ENCODE measurements around the gene OCA2. TPM values are rescaled to one million over a fixed set of nuclear protein-coding genes. Genes with fewer than 3 reads are reported as not detected.

OCA2 gene
- total RNA-seq, 6 experiments from 2014 or later: 0.07 to 0.13 (median 0.12) TPM; not detected in 3

GRCh38 chr15:28024889-28025250 is 74.2 kb downstream of the OCA2 start:
- Histone ChIP-seq H3K27ac (no peak overlapping the region), H3K4me1 (no peaks in the 10 kb centered on the region), H3K9me3 (no peaks in the 10 kb centered on the region), H3K27me3 (no peaks in the 10 kb centered on the region), H3K4me3 (no peak overlapping the region), H3K36me3 (no peaks in the 10 kb centered on the region)
- WGBS (ENCODE audit: insufficient coverage, low coverage, low lambda C conversion rate, missing lambda C conversion rate): 83% methylated on average over 1 of the region's 1 CpG
- TF ChIP-seq POLR2A (IDR thresholded peaks at IDR 0.05) (no peak), CTCF (IDR thresholded peaks at IDR 0.05) (no peak)
- intact Hi-C loops (cut with DNase I): no loop called here
- no peak for DNase-seq
- ATAC-seq: no peak

GRCh38 chr15:28023933-28024888 is 74.9 kb downstream of the OCA2 start:
- no peaks in the 10 kb centered on the region for H3K36me3 ChIP-seq
- no peaks in the 10 kb centered on the region for H3K27me3 ChIP-seq
- H3K4me3 ChIP-seq: no peak overlapping the region
- no peaks in the 10 kb centered on the region for H3K4me1 ChIP-seq
- WGBS (ENCODE audit: insufficient coverage, low coverage, low lambda C conversion rate, missing lambda C conversion rate): 68% methylated on average over 3 of the region's 19 CpGs
- no peak overlapping the region for H3K27ac ChIP-seq
- no peaks in the 10 kb centered on the region for H3K9me3 ChIP-seq
- intact Hi-C loops (cut with DNase I): no loop called here
- DNase-seq: no peak
- no peak for TF ChIP-seq POLR2A (IDR thresholded peaks at IDR 0.05)
- TF ChIP-seq CTCF (IDR thresholded peaks at IDR 0.05): no peak
- no peak for ATAC-seq

GRCh38 chr15:28023422-28023821 is 75.7 kb downstream of the OCA2 start:
- TF ChIP-seq CTCF (IDR thresholded peaks at IDR 0.05) (no peak), POLR2A (IDR thresholded peaks at IDR 0.05) (no peak)
- no peak overlapping the region for H3K4me3 ChIP-seq
- no peaks in the 10 kb centered on the region for H3K27me3 ChIP-seq
- WGBS (ENCODE audit: insufficient coverage, low coverage, low lambda C conversion rate, missing lambda C conversion rate): 100% methylated on average over 1 of the region's 8 CpGs
- intact Hi-C loops (cut with DNase I): no loop called here
- H3K9me3 ChIP-seq: no peaks in the 10 kb centered on the region
- DNase-seq (no peak), ATAC-seq (no peak)
- H3K4me1 ChIP-seq: no peaks in the 10 kb centered on the region
- H3K27ac ChIP-seq: no peak overlapping the region
- H3K36me3 ChIP-seq: no peaks in the 10 kb centered on the region

- no peak overlapping the region for H3K4me3 ChIP-seq
- no peak for TF ChIP-seq CTCF (IDR thresholded peaks at IDR 0.05)
- intact Hi-C loops (cut with DNase I): no loop called here
- no peak for ATAC-seq
- H3K27me3 ChIP-seq: no peaks in the 10 kb centered on the region
- no peak for DNase-seq
- H3K36me3 ChIP-seq: no peaks in the 10 kb centered on the region
- H3K9me3 ChIP-seq: no peaks in the 10 kb centered on the region
- no peaks in the 10 kb centered on the region for H3K4me1 ChIP-seq
- WGBS (ENCODE audit: insufficient coverage, low coverage, low lambda C conversion rate, missing lambda C conversion rate): 50% methylated on average over 1 of the region's 2 CpGs
- H3K27ac ChIP-seq: no peak overlapping the region
Measured at GRCh38 chr15:28022961-28023360, 76.2 kb downstream of the OCA2 start.
